ENCODE measurements around the gene CIBAR2.

GRCh38 chr16:85158743-85159178 lies 46.5 kb upstream of the CIBAR2 start:
- TF ChIP-seq CTCF (IDR thresholded peaks at IDR 0.05) (no peak), POLR2AphosphoS5 (IDR thresholded peaks at IDR 0.05) (no peak)

Data from esophagus muscularis mucosa (tissue), 3 donors.